Subcutaneous abdominal adipose tissue (tissue), 5 donors: ENCODE measurements around the gene AKAP11.

ENCODE experiments used
- H3K27ac ChIP-seq: one replicate; pipeline ENCODE4 v1.7.0; 2013; ENCODE audit warnings: low read depth, mild to moderate bottlenecking, inconsistent platforms, low read length, moderate library complexity
- H3K27me3 ChIP-seq, 5 donors: one replicate each; pipeline ENCODE4 v1.7.0; 2013; ENCODE audit warnings: low read length in 5 of 5, inconsistent platforms in 1 of 5; ENCODE audit not compliant: control insufficient read depth in 5 of 5, insufficient read depth in 4 of 5
- H3K36me3 ChIP-seq, 5 donors: one replicate each; pipeline ENCODE4 v1.7.0; 2013; ENCODE audit warnings: low read length in 5 of 5; ENCODE audit not compliant: control insufficient read depth in 5 of 5, insufficient read depth in 5 of 5
- H3K4me1 ChIP-seq, 5 donors: one replicate each; pipeline ENCODE4 v1.7.0; 2013; ENCODE audit warnings: low read length in 5 of 5, mild to moderate bottlenecking in 3 of 5, moderate library complexity in 1 of 5; ENCODE audit not compliant: control insufficient read depth in 5 of 5, insufficient read depth in 5 of 5
- H3K4me3 ChIP-seq, 5 donors: one replicate each; pipeline ENCODE4 v1.7.0; 2013; ENCODE audit warnings: low read length in 5 of 5, low read depth in 1 of 5
- H3K9ac ChIP-seq, 5 donors: one replicate each; pipeline ENCODE4 v1.7.0; 2013; ENCODE audit warnings: low read length in 5 of 5, mild to moderate bottlenecking in 4 of 5, moderate library complexity in 3 of 5
- H3K9me3 ChIP-seq, 5 donors: one replicate each; pipeline ENCODE4 v1.7.0; 2013; ENCODE audit warnings: low read length in 5 of 5; ENCODE audit not compliant: control insufficient read depth in 5 of 5
- donor health status: healthy.
- donor health status: healthy.
- donor health status: healthy.
- donor health status: healthy.
- donor health status: healthy.

Gene AKAP11

DNA sequence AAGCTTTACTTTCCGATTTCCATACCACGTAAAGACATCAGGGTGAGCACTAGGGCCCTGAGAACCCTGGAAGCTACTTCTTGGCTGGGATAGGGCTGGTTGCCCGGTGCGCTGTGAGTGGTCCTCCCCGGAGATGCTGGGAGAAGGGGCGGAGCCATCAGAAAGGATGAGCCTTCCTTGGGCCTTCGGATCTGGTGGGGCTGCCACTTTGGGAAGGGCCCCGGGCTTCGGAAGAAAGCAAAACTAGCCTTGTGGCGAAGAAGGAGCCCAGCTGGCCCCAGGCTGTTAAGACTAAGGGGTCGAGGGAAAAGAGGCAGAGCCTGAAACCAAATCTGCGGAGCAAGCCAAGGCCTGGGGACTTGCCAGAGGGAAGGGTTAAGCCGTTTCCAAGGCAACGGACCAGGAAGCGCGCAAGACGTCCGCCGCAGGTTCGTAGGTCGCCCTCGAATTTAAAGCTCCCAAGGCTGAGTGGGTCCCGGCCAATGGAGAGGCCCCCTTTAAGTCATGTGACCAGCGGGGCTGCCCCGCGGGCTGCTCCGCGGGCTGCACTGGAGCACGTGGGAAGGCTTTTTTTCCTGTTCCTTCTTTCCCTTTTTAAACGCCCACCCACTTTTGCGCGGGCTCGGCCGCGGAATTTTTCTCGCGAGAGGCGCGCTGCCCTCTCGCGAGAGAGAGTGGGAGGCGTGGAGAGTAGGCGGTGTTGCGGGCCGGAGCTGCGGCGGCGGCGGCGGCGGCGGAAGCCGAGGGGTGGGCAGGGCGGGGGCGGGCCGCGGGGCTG lies 426 bp upstream of the AKAP11 start:
- Histone ChIP-seq H3K9me3 (no peaks in the 10 kb centered on the region), H3K9ac (peak overlapping the region; percentile 50 to 75 (median 65)), H3K27ac (peak overlapping the region; percentile 84), H3K4me1 (peaks cover 0 to 51% (median 44%) of the 10 kb centered on the region in 5 donors), H3K4me3 (peak overlapping the region; percentile 86 to 92 (median 89)), H3K36me3 (no peaks in the 10 kb centered on the region), H3K27me3 (no peaks in the 10 kb centered on the region)

DNA sequence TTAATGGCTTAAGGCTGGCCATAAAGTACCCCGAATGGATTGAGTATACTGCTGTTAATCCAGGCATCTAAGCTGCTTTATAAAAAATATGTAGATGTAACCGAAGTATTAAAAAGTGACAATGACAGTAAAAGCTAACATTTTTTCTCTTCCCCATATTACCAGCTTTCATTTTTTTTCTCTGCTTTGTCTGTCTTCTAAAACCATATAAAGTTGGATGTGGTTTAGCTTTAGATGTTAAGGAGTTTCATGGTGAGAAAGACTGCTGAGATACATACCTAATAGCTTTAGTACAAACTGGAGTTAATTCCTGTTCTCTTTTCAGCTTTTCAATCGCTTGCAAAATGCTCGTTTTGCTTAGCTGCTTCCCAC lies 838 bp downstream of the AKAP11 start:
- no peaks in the 10 kb centered on the region for H3K27me3 ChIP-seq
- H3K27ac ChIP-seq: peak overlapping the region; percentile 63
- peak overlapping the region; percentile 83 to 92 (median 90) for H3K4me3 ChIP-seq
- no peaks in the 10 kb centered on the region for H3K36me3 ChIP-seq
- peaks cover 0 to 54% (median 46%) of the 10 kb centered on the region in 5 donors for H3K4me1 ChIP-seq
- H3K9ac ChIP-seq: peak overlapping the region; percentile 43 to 91 (median 86)
- H3K9me3 ChIP-seq: no peaks in the 10 kb centered on the region

DNA sequence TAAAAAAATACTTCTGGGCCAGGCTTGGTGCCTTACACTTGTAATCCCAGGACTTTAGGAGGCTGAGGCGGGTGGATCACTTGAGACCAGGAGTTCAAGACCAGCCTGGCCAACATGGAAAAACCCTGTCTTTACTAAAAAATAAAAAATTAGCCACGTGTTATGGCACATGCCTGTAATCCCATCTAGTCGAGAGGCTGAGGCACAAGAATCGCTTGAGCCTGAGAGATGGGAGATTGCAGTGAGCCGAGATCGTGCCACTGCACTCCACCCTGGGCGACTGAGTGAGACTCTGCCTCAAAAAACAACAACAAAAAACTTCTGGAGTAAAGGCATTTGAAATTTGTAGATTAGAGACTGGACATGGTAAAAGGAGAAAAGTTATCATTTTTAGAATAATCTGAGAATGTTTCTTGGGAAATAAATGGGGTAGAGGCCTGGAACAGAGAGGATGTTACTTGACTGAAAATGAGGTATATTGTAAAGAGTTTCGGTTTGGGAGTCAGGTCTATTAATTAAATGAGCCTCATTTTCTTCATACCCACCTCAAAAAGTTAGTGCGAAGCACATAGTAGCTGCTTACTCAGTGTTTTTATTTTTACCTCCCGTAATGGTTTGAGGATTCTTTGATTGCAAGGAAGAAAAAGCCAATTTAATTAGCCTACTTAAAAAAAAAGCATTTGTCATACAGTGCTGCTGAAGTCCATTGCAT lies 2.6 kb downstream of the AKAP11 start:
- Histone ChIP-seq H3K36me3 (no peaks in the 10 kb centered on the region), H3K4me1 (peaks cover 0 to 63% (median 50%) of the 10 kb centered on the region in 5 donors), H3K27ac (peak overlapping the region; percentile 63), H3K27me3 (no peaks in the 10 kb centered on the region), H3K9me3 (no peaks in the 10 kb centered on the region), H3K9ac (peak overlapping the region in 2 of 5 donors; percentile 49 to 66), H3K4me3 (no peak overlapping the region)

DNA sequence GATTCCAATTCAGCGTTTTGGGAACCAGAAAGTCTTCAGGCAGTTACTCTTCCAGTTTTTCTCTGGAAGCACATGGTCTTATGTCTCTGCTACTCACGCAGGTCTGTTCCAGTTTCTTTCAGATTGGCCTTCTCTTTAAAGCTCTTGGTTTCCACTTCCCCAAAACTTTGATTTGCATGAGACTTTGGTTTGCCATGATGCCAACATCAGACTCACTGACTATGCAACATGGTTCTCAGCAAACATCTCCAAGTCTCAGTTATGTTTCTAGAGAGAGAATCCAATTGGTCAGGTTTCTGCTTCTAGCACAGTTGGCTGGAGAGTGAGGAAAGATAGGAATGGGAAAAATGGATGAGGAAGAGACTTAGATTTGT lies 3.1 kb downstream of the AKAP11 start:
- Histone ChIP-seq H3K27ac (no peak overlapping the region), H3K9ac (no peak overlapping the region), H3K4me3 (no peak overlapping the region), H3K9me3 (no peaks in the 10 kb centered on the region), H3K36me3 (no peaks in the 10 kb centered on the region), H3K27me3 (no peaks in the 10 kb centered on the region), H3K4me1 (peaks cover 0 to 65% (median 50%) of the 10 kb centered on the region in 5 donors)

DNA sequence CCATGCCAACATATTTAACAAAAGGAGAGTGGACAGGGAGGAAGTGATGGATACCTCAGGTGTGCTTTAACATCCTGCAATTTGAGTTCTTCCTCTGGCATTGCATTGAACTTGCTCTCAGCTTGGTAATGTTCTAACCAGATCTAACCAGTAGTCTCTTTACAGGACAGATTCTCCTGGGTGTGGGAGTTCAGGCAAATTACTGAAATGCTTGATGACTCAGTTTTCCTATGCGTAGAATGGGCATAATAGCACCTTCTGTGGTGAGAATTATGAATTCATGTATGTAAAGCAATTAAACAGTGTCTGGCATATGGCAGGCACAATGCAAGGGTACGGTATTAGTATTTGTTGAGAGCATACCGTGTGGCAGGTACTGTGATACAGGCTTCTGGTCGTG lies 3.6 kb downstream of the AKAP11 start:
- Histone ChIP-seq H3K36me3 (no peaks in the 10 kb centered on the region), H3K27ac (no peak overlapping the region), H3K4me1 (peaks cover 0 to 69% (median 50%) of the 10 kb centered on the region in 5 donors), H3K4me3 (no peak overlapping the region), H3K9ac (no peak overlapping the region), H3K9me3 (no peaks in the 10 kb centered on the region), H3K27me3 (no peaks in the 10 kb centered on the region)

DNA sequence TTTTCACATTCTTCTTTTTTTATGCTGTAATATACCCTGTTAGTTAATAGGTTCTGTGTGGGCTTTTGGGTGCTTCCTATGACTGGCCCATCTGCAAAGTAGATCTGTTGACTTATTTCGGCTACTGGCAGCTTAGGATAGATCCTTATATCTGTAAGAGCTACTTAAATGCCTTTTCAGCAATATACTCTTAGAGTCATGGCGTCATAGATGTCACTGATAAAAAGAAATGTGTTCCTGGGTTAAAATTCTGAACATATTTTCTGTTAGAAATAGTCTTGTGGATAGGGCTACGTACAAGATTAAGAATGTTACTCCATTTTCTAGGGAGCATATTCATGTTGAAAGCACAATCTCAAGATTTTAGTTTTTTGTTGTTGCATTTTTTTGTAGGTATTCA lies 4.7 kb downstream of the AKAP11 start:
- no peak overlapping the region for H3K9ac ChIP-seq
- H3K36me3 ChIP-seq: no peaks in the 10 kb centered on the region
- H3K27me3 ChIP-seq: no peaks in the 10 kb centered on the region
- H3K4me1 ChIP-seq: peaks cover 0 to 64% (median 43%) of the 10 kb centered on the region in 5 donors
- no peaks in the 10 kb centered on the region for H3K9me3 ChIP-seq
- no peak overlapping the region for H3K27ac ChIP-seq
- no peak overlapping the region for H3K4me3 ChIP-seq

DNA sequence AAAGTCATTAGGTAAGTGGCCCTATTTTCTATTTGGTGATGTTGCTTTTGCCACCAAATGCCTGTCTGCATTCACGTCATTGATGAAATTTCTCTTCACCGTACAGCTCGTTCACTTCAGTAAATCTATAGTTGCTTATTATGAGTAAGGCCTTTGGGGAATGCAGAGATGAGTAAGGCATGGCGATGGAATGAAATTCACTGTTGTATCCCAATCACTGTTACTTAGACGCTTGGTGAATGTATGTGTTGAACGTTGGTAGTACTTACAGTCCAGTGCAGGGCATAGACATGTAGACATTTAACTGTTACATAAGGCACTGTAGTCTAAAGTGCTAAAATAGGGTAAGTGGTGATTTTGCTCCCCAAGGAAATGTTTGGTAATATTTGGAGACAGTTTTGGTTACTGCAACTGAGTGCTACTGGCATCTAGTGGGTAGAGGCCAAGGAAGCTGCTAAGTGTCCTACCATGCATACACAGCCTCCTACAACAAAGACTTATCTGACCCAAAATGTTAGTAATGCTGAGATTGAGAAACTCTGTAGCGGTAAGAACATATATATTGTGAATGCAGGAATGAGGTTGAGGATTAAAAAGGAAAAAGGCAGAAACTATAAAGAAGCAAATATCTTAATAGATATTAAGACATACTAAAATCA lies 5.8 kb downstream of the AKAP11 start:
- H3K9ac ChIP-seq: peak overlapping the region in 1 of 5 donors; percentile 32
- no peaks in the 10 kb centered on the region for H3K9me3 ChIP-seq
- H3K4me3 ChIP-seq: no peak overlapping the region
- no peaks in the 10 kb centered on the region for H3K36me3 ChIP-seq
- H3K27me3 ChIP-seq: no peaks in the 10 kb centered on the region
- H3K4me1 ChIP-seq: peaks cover 0 to 60% (median 39%) of the 10 kb centered on the region in 5 donors
- H3K27ac ChIP-seq: no peak overlapping the region

DNA sequence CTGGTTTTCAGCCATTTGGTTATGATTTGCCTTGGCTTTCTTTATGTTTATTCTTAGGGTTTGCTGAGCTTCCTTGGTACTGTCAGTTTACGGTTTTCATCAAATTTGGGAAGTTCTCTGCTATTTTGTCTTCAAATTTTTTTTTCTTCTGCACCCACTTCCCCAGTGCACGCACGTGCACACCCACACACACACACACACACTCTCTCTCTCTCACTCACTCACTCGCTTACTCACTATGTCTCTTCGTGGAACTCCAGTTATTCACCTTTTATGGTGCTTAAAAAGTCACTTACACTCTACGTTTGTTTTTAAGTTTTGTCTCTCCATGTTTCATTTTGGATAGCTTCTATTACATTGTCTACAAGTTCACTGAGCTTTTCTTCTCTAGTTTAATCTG lies 7.1 kb downstream of the AKAP11 start:
- H3K4me3 ChIP-seq: no peak overlapping the region
- H3K9ac ChIP-seq: no peak overlapping the region
- peaks cover 0 to 46% (median 34%) of the 10 kb centered on the region in 5 donors for H3K4me1 ChIP-seq
- peak overlapping the region; percentile 31 for H3K27ac ChIP-seq
- no peaks in the 10 kb centered on the region for H3K27me3 ChIP-seq
- H3K9me3 ChIP-seq: no peaks in the 10 kb centered on the region
- H3K36me3 ChIP-seq: no peaks in the 10 kb centered on the region

DNA sequence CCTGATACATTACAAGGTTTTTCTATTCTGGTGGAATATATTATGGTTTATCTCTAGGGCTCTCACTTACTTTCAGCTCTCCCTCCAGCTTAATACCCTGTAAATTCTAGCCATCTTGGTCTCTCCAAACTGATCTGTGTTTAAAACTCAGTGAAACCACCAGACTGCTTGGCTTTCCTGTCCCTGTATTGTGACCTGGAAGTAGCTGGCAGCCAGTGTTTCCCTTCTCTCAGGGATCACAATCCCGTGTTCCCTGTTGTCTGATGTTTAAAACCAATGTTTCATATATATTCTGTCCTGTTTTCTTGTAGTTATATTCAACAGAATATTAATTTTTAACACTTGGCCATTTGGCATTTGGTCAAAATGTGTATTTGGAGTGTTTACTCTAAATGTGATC lies 8.0 kb downstream of the AKAP11 start:
- Histone ChIP-seq H3K27me3 (no peaks in the 10 kb centered on the region), H3K27ac (peak overlapping the region; percentile 28), H3K4me1 (peaks cover 0 to 38% (median 26%) of the 10 kb centered on the region in 5 donors), H3K9me3 (no peaks in the 10 kb centered on the region), H3K4me3 (no peak overlapping the region), H3K36me3 (no peaks in the 10 kb centered on the region), H3K9ac (peak overlapping the region in 1 of 5 donors; percentile 7)

DNA sequence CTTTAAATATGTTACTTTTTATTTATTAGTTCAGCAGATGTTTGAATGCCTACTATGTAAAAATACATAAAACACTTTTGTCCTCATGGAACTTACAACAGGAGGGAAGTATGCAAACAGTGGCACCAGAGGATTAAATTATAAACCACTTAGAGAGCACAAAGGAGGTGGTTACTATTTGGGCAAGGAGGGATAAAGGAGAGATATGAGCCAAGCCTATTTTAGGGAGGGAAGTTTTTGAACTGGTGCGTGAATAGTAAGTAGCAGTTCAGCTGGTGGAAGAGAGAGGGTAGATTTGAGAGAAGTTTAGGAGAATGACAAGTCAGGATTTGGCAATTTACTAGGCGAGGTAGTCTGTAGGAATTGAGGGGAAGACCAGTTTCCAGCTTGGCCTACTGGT lies 8.6 kb downstream of the AKAP11 start:
- Histone ChIP-seq H3K9ac (no peak overlapping the region), H3K27ac (no peak overlapping the region), H3K4me3 (no peak overlapping the region), H3K9me3 (no peaks in the 10 kb centered on the region), H3K4me1 (peaks cover 0 to 36% (median 21%) of the 10 kb centered on the region in 5 donors), H3K36me3 (no peaks in the 10 kb centered on the region), H3K27me3 (no peaks in the 10 kb centered on the region)
